GM13977 (cell line): Measurements from ENCODE around the gene MARK3.
A peak's percentile ranks its signal among the peaks of the same experiment; 100 is the strongest.

Experiments used
- DNase-seq: peaks from one replicate; pipeline ENCODE4 v3.0.0; 2012; ENCODE audit warnings: low spot score
- CTCF ChIP-seq: IDR thresholded peaks from 2 replicates; pipeline ENCODE4 v1.5.1; 2012; ENCODE audit warnings: mild to moderate bottlenecking, control low read depth; ENCODE audit not compliant: insufficient read depth; ENCODE audit errors: extremely low read depth, missing control alignments
- in situ Hi-C: fragments of 300-500 bp; cut with MboI; formaldehyde crosslinking; loops from one replicate; pipeline ENCODE4 v1.12.0; 2022; ENCODE audit warnings: low sequenced_read_pairs, low pct_unique_long_range_greater_than_20kb, mixed read lengths, inconsistent platforms; ENCODE audit not compliant: unreplicated experiment

The MARK3 gene

DNA sequence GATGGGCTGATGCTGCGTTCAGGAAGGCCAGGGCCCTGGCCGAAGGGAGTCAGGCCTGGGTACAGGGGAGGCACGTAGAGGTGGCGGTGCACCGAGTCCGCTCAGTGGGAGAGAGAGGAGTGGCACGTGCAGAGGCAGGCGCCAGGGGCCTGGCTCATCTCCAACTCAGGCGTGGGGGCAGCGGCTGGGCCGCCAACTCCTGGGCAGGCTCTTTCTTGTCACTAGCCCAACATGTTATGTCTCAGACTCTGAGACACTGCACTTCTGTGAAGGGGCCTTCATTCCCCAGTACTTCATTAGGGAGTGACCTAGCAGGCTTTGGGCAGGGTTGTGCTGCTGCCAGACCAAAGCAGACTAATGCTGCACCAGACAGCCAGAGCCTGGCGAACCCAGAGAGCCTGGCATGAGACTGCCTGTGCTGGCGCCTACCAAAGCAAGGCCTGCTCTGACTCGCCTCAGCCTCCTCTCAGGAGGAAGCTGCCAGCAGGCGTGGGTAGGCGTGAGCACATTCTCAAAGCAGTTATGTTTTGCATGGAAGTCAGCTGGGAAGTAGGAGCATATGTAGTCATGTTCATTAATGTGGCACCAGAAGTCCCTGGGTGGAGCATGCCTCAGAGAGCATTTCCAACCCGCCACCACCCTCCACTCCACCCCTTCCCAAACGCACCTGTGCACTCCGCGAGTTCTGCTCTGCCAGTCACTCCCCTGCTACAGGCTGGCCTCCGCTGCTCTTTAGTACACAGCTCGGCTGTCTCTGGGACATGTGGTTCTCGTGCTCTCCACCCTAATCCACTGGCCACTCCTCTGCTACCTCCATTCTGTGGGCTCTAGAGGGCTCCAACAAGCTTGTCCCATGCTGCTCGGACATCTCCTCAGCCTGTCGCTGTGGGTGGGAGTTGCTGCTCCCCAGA lies 127.7 kb downstream of the MARK3 start:
- in situ Hi-C loops, result no loop called here
- peak; percentile 13 for DNase-seq
- TF ChIP-seq CTCF, result no peak

- in situ Hi-C loops, result no loop called here
- DNase-seq, result no peak
- no peak for TF ChIP-seq CTCF
Observed at GRCh38 chr14:103514596-103515421, 129.6 kb downstream of the MARK3 start.

DNA sequence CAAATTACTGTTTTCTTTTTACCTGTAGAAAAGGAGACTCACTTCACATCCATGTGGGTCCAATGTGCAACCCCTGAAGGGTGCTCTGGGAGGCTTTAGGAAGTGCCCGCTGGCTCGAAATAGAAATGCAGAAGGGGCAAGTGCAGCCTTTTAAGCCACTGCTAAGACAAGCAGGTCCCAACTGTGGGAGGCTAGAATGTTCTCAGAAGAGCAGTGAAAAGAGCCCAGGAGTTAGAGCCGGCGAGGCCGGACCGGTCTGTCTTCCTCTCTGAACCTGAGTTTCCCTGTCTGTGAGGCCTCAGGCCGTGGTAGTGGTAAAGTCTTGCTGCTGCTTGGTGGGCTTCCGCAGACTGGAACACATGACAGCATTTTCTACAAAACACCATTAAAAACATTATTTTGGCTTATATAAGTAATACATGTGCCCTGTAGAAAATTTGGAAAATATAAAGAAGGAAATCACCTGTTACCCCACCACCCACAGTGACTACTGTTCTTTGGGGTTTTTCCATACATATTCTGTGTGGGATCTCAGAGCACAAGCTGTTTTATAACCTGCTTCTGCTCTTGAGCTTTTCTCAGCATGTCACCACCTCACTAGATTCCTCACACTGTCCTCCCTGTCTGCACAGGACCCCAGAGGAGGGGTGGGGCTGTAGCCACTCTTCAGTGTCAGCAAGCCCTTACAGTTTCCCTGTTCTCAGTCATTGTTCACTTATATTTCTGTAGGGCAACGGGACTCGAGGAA lies 131.4 kb downstream of the MARK3 start:
- no peak for TF ChIP-seq CTCF
- DNase-seq, result no peak
- in situ Hi-C loops, result no loop called here

- no peak for DNase-seq
- TF ChIP-seq CTCF, result no peak
- in situ Hi-C loops, result no loop called here
Observed at GRCh38 chr14:103517174-103517566, 132.0 kb downstream of the MARK3 start.

DNA sequence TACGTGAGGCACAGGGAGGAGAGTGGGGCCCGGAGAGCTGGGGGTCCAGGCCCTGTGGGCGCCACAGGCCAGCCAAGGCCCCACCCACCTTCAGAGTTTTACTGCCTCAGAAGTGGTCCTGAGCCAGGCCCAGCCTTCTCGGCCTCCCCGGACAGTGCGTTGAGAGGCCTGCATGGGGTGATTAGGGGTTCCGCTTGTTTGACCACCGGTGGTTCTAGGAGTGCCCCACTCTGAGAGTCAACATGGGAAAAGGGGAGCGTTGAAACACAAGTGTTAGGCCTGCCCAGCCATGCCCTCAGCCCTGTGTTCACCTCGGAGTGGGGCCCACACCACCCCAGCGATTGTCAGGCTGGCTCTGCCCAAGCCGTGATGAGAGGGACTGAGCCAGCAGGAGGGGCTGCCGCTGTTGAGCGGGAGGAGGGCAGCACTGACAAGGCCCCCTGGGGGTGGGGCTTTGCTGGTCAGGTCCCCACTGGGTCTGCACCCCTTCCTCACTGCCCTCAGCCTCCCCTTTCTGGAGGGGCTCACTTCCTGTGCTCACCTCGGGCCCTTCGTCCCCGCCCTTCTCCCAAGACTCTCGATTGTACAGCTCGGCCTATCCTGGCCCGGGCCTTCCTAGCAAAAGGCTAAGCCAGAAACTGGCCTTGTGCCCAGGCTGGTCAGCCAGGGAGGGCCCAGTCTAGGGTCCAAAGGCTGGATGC lies 132.7 kb downstream of the MARK3 start:
- no peak for TF ChIP-seq CTCF
- in situ Hi-C loops, result no loop called here
- DNase-seq, result no peak

DNA sequence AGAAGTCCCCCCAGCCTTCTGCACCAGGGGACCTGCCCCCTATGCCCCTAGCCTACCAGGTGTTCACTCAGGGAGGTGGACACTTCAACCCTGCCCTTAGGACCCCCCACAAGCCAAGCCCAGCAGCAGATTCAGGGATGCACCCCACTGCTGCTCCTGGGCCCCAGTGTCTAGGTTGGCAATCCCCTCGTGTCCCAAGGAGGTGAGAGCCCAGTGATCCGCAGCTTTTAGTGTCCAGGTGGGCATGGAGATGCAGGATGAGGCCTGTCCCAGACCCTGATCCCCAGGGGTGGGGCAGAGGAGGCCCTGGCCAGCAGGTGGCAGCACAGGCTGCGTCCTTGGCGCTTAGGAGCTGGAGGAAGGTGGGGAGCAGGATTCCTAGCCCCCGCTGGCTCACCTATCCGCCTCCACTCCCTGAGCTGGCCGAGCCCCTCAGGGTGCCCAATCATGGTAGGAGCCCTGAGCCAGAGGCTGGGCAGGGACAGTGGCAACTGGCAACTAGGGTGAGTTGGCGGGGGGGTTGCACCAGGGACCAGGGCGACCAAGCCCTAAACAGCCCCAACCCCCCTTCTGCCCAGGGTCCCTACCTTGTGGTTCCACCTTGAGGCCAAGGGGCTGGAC lies 133.3 kb downstream of the MARK3 start:
- TF ChIP-seq CTCF, result peak; percentile 93
- in situ Hi-C loops, result no loop called here
- DNase-seq, result peak; percentile 89
